Epithelial cell of esophagus (primary cell): ENCODE data around the gene ERG.
A peak's percentile ranks its signal among the peaks of the same experiment; 100 is the strongest.

Experiments
- DNase-seq: peaks from one replicate; pipeline ENCODE4 v3.0.0; 2010; ENCODE audit warnings: low read depth
- H3K4me3 ChIP-seq: 2 replicates; pipeline ENCODE4 v1.5.1; 2011; ENCODE audit warnings: mild to moderate bottlenecking, low read length, control low read depth
- TF ChIP-seq, protein P1 (sequence below): IDR thresholded peaks from 2 replicates; pipeline ENCODE4 v1.5.1; 2011; ENCODE audit warnings: low read depth, mild to moderate bottlenecking, low read length, control low read depth, inconsistent platforms; ENCODE audit not compliant: insufficient read depth; ENCODE audit errors: missing control alignments

Gene ERG

DNA sequence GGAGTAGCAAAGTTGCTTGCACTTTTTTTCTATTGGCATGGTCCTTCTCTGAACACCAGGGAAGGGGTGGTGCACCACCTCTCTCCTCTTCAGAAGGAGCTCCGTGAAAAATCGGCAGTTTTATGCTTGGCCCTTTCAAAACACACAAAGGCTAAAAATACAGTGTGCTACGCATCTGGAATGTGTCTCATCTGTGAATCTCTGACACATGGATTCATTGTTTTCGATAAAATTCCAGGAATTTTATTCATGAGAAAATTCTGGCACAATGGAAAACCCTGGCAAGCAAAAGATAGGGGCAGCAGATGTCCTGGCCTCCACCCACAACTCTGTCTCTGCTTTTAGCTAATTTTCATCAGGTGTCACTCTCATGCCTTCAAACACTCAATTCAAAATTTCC is 42.9 kb downstream of the ERG start:
- no peak overlapping the region for H3K4me3 ChIP-seq
- TF ChIP-seq, protein P1, sequence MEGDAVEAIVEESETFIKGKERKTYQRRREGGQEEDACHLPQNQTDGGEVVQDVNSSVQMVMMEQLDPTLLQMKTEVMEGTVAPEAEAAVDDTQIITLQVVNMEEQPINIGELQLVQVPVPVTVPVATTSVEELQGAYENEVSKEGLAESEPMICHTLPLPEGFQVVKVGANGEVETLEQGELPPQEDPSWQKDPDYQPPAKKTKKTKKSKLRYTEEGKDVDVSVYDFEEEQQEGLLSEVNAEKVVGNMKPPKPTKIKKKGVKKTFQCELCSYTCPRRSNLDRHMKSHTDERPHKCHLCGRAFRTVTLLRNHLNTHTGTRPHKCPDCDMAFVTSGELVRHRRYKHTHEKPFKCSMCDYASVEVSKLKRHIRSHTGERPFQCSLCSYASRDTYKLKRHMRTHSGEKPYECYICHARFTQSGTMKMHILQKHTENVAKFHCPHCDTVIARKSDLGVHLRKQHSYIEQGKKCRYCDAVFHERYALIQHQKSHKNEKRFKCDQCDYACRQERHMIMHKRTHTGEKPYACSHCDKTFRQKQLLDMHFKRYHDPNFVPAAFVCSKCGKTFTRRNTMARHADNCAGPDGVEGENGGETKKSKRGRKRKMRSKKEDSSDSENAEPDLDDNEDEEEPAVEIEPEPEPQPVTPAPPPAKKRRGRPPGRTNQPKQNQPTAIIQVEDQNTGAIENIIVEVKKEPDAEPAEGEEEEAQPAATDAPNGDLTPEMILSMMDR, result no peak
- no peak for DNase-seq

DNA sequence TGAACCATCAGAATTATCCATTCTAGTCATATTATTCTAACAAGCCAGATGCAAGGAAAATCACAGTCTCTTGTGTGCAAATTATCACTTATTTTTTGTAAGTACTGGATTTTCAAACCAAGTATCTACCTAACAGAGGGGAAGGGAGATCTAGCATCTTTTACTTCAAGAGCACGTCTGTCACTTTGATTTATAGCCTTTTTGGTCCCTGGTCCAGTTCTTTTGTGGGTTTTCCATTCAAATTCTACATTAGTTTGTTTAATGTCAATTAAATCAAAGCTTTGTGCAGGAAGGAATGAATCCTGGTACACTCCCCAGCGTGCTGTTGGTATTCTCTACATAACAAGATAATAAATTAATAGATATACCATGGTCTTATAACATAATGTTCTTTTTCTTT is 43.6 kb downstream of the ERG start:
- DNase-seq, result no peak
- TF ChIP-seq, protein P1, result no peak
- H3K4me3 ChIP-seq, result no peak overlapping the region

DNA sequence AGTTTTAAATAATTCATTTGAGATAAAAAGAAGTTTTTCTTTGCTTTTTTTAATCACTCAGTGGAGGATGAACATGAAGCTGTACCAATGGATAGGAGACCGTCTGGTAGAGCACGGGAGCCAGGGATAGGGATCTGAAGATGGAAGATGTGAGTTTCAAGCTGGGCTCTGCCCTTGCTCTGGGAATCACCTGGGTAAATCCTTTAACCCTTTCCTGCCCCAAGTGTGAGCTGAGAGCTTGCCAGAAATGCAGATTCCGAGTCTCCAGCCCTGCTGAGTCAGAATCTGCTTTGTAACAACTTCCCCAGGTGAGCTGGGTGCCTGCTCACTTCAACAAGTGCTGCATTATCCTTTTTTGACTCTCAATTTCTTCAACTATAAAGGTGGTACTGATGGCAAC is 44.1 kb downstream of the ERG start:
- no peak for DNase-seq
- no peak overlapping the region for H3K4me3 ChIP-seq
- TF ChIP-seq, protein P1, result no peak

DNA sequence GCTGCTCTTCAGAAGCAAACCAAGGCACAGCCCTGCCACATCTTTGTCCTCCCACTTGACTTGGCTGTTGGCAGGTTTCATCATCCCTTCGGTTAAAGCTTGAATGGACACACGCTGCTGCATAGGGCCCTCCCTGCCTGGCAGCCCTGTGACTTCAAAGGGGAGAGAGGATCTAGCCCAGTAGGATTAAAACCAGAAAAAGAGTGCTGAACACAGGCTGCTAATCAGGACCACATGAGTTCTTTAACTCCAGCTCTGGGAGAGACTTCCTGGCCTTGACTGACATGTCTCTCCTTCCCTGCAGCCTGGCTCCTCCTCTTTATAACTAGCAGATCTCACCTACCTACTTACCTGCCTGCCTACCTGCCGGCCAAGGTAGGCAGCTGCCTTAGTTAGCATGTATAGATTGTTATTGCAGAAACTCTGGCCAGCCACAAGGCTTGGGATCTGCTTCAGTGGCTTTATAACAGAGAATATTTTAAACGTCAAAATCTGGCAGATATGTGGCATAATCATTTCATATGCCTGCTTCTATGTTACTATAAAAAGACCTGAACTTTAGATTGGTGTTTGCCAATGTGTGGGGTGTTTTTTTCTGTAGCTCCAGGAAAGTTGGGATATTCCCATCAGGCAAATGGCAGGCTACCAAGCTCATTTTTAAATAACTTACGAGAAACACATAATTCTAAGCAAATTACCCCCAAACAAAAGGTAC is 49.4 kb downstream of the ERG start:
- no peak overlapping the region for H3K4me3 ChIP-seq
- TF ChIP-seq, protein P1, result no peak
- DNase-seq, result peak; percentile 32

DNA sequence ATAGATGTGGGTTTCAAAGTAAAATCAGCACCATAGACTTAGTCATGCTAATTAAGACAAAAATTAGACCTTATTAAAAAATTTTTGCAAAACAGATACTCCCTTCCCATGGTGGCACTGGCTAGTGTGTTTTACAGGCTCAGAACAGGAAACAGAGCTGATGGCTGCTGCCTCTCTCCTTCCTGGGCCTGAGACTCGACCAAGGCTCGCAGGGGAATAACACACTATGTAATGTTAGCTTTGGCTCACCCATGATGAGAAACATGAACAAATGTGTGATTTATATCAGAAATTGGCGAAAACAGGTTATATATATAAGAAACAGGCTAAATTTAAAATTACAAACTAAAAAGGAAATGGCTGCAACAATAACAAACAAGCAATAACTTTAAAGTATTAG is 50.7 kb downstream of the ERG start:
- TF ChIP-seq, protein P1, result no peak
- no peak overlapping the region for H3K4me3 ChIP-seq
- no peak for DNase-seq

DNA sequence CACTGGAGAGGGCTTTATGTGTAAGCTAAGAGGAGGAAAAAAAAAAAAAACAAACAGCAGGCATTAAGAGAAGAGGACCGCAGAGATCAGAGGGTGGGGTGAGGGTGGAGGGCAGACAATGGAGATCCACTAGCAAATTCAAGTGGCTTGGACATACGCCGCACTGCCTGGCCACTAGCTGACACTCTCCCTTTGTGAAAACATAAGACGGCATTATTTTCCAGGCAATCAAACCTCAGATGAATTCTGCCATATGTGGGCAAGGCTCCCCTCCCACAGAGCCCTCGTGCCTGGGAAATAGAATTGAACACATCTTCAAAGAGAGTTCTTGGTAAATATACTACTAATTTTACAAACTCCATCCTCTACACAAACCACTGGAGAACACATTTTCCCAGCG is 53.6 kb downstream of the ERG start:
- no peak overlapping the region for H3K4me3 ChIP-seq
- no peak for DNase-seq
- TF ChIP-seq, protein P1, result no peak

DNA sequence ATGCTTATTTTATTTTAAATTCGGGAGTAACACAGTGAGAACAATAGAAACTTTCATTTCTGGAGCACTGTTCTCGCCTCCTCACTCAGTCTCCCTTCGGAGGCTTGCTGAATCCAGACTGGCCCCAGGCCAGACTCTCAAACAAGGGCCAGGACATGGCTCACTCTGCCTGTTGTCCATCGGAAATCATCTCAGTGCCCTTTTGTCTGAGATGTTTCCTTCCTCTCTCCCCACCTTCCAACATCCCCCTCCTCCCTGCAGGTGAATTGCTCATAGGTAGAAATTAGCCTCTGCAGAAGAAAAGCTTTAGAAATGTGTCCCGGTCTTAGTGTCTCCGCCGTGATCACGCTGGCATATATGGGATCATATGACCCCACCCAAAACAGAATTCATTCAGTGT is 55.2 kb downstream of the ERG start:
- DNase-seq, result no peak

More for the DNA sequence above, 55.2 kb downstream of the ERG start:
- H3K4me3 ChIP-seq, result no peak overlapping the region
- TF ChIP-seq, protein P1, result no peak
